ENCODE measurements around the gene ANKRD12.
A peak's percentile ranks its signal among the peaks of the same experiment; 100 is the strongest.
"Not testable (repeated sequence)": the region's sequence is repeated elsewhere in the genome, so short reads cannot be mapped to it uniquely, and the experiment has no call there.

Gene ANKRD12

GRCh38 chr18:9139400-9140039, 2.9 kb downstream of the ANKRD12 start:
- FAIRE-seq, result no peak
- DNase-seq (ENCODE audit: insufficient read length, low spot score), result no peak

- FAIRE-seq, result no peak
- DNase-seq (ENCODE audit: insufficient read length, low spot score), result no peak
Measured at GRCh38 chr18:9140381-9140780, 3.8 kb downstream of the ANKRD12 start.

GRCh38 chr18:9140984-9141383, 4.4 kb downstream of the ANKRD12 start:
- FAIRE-seq (no peak), DNase-seq (ENCODE audit: insufficient read length, low spot score) (no peak)

DNA sequence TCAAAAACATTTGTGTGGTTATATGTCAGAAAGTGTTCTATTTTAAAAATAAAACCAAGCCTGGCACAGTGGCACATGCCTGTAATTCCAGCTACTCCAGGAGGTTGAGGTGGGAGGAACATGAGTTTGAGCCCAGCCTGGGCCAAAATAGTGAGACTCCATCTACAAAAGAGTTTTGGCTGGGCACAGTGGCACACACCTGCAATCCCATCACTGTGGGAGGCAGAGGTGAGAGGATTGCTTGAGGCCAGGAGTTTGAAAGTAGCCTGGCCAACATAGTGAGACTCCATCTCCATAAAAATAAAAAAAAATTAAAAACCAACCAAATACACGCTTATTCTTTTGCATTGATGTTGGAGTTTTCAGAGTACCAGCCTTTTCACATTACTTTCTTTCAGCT, 9.6 kb downstream of the ANKRD12 start:
- DNase-seq (ENCODE audit: insufficient read length, low spot score) (no peak), FAIRE-seq (no peak)

GRCh38 chr18:9147440-9148202, 11.0 kb downstream of the ANKRD12 start:
- DNase-seq (ENCODE audit: insufficient read length, low spot score) (peak; percentile 38), FAIRE-seq (no peak)

- DNase-seq (ENCODE audit: insufficient read length, low spot score) (no peak), FAIRE-seq (no peak)
Measured at GRCh38 chr18:9148203-9148552, 11.6 kb downstream of the ANKRD12 start.

GRCh38 chr18:9150121-9150520, 13.5 kb downstream of the ANKRD12 start:
- no peak for DNase-seq (ENCODE audit: insufficient read length, low spot score)
- no peak for FAIRE-seq

GRCh38 chr18:9153256-9153655, 16.7 kb downstream of the ANKRD12 start:
- FAIRE-seq, result no peak
- no peak for DNase-seq (ENCODE audit: insufficient read length, low spot score)

DNA sequence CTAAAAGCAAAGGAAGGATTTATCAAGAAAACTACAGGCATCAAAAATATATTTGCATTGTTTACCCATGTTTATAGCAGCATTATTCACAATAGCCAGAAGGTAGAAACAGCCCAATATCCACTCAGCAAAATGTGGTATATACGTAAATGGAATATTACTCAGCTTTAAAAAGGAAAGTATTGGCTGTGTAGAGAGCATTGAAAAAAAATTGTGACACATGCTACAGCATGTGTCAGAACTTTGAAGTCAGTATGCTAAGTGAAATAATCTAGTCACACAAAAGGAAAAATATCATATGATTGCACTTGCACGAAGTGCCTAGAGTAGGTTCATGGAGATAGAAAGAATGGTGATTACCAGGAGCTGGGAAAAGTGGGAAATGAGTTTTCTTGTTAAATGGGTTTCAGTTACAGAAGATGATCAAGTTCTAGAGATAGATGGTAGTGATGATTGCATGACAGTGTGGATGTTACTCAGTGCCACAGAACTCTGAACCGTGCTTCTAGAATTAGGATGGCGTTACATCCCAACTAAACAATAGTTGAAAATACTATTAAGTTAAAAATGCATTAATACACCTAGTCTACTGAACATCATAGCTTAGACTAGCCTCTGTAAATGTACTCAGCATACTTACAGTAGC, 20.1 kb downstream of the ANKRD12 start:
- no peak for DNase-seq (ENCODE audit: insufficient read length, low spot score)
- FAIRE-seq, result no peak

- DNase-seq (ENCODE audit: insufficient read length, low spot score), result no peak
- no peak for FAIRE-seq
Measured at GRCh38 chr18:9157806-9158205, 21.2 kb downstream of the ANKRD12 start.

- DNase-seq (ENCODE audit: insufficient read length, low spot score), result no peak
- FAIRE-seq, result no peak
Measured at GRCh38 chr18:9160014-9160413, 23.4 kb downstream of the ANKRD12 start.

- FAIRE-seq, result not testable (repeated sequence)
Measured at GRCh38 chr18:9162663-9163062, 26.1 kb downstream of the ANKRD12 start.

DNA sequence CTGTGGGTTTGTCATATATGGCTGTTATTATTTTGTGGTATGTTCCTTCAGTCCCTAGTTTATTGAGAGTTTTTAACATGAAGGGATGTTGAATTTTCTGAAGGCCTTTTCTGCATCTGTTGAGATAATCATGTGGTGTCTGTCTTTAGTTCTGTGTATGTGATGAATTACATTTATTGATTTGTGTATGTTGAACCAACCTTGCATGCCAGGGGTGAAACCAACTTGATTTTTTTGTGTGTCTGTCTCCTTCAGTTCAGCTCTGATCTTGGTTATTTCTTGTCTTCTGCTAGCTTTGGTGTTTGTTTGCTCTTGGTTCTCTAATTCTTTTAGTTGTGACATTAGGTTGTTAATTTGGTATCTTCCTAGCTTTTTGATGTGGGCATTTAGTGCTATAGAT, 27.6 kb downstream of the ANKRD12 start:
- not testable (repeated sequence) for FAIRE-seq; DNase-seq (ENCODE audit: insufficient read length, low spot score)

More at GRCh38 chr18:9162663-9163062, 26.1 kb downstream of the ANKRD12 start:
- not testable (repeated sequence) for DNase-seq (ENCODE audit: insufficient read length, low spot score)

- not testable (repeated sequence) for DNase-seq (ENCODE audit: insufficient read length, low spot score); FAIRE-seq
Measured at GRCh38 chr18:9165883-9166282, 29.3 kb downstream of the ANKRD12 start.

- DNase-seq (ENCODE audit: insufficient read length, low spot score); FAIRE-seq: not testable (repeated sequence)
Measured at GRCh38 chr18:9169515-9169914, 32.9 kb downstream of the ANKRD12 start.

DNA sequence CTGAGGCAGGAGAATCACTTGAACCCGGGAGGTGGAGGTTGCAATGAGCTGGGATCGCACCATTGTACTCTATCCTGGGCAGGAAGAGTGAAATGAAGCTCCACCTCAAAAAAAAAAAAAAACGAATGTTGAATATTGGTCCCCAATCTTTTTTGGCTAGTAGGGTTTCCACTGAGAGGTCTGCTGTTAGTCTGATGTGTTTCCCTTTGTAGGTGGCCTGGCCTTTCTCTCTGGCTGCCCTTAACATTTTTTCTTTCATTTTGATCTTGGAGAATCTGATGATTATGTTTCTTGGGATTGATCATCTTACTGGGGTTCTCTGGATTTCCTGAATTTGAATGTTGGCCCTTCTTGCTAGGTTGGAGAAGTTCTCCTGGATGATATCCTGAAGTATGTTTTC, 35.3 kb downstream of the ANKRD12 start:
- DNase-seq (ENCODE audit: insufficient read length, low spot score); FAIRE-seq: not testable (repeated sequence)

DNA sequence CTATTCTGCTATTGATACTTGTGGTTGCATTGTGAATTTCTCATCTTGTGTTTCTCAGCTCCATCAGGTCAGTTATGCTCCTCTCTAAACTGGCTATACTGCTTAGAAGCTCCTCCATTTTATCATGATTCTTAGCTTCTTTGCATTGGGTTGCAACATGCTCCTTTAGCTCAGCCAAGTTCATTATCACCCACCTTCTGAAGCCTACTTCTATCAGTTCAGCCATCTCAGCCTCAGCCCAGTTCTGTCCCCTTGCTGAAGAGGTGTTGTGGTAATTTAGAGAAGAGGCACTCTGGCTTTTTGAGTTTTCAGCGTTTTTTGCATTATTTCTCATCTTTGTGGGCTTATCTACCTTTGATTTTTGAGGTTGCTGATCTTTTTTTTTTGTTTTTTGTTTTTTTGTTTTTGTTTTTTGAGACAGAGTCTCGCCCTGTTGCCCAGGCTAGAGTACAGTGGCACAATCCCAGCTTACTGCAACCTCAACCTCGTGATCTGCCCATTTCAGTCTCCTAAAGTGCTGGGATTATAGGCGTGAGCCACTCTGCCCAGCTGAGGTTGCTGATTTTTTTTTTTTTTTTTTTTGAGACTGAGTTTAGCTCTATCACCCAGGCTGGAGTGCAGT, 36.0 kb downstream of the ANKRD12 start:
- DNase-seq (ENCODE audit: insufficient read length, low spot score) (no peak), FAIRE-seq (no peak)

GRCh38 chr18:9173770-9174233, 37.2 kb downstream of the ANKRD12 start:
- DNase-seq (ENCODE audit: insufficient read length, low spot score) (no peak), FAIRE-seq (no peak)

DNA sequence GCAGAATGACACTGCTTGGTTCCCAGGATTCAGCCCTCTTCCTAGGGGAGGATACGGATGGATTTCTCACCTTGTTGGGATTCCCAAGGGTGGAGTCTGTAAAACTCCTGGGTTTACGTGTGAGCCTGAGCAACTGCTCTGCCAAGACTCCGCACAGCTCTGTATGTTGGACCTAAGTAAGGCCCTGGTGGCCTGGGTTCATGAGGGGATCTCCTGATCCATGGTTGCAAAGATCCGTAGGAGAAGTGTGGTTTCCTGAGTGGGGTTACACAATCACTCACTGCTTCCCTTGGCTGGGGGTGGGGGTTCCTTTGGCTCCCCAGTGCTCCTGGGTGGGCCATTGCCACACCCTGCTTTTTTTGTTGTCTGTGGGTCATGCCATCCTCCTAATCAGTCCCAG, 37.7 kb downstream of the ANKRD12 start:
- no peak for DNase-seq (ENCODE audit: insufficient read length, low spot score)
- FAIRE-seq, result no peak

DNA sequence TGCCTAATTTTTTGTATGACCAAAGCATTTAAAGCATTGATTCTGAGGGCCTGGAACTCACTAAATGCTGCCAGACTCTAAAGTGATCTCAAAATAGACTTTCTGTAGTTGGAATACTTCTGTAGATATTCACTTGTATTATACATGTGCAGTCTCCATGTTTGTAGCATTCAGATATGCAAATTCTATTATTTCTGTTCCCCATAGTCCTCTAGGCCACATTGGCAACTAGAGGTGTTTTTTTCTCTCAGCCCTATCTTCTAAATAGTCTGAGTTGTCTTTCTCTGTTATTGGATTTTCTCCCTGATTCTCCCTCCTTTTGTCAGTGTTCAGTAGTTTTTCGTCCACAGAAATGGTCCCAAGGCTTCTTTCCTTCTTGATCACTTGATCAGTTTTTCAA, 38.5 kb downstream of the ANKRD12 start:
- FAIRE-seq, result no peak

GRCh38 chr18:9177031-9177430, 40.5 kb downstream of the ANKRD12 start:
- no peak for FAIRE-seq

More for the DNA sequence above, 38.5 kb downstream of the ANKRD12 start:
- DNase-seq (ENCODE audit: insufficient read length, low spot score), result no peak

More at GRCh38 chr18:9177031-9177430, 40.5 kb downstream of the ANKRD12 start:
- no peak for DNase-seq (ENCODE audit: insufficient read length, low spot score)

All from HTR-8/SVneo (cell line).